K562 (cell line): ENCODE data around the gene ITPKB. TPM values are rescaled to one million over a fixed set of nuclear protein-coding genes. Genes with fewer than 3 reads are reported as not detected.

Experiments used
- ATAC-seq: fragments of 200-7000 bp; cut with Tn5 transposase; 3 replicates; pipeline ENCODE4 v1.9.1; 2020; ENCODE audit warnings: moderate library complexity
- BruUV-seq: library from RNA; stranded (reverse); fragments of 400-500 nt; replicated peaks from 2 replicates; lab custom pipeline; 2021; lab: Mats Ljungman, UMichigan
- CTCF ChIA-PET: fragments of 300-600 bp; formaldehyde crosslinking; extraction: SDS; loops from one replicate; lab custom pipeline; 2021; ENCODE audit warnings: low intra/inter-chr PET ratio; lab: Yijun Ruan, JAX
- POLR2A ChIA-PET: fragments of 300-600, 350-650 bp; sonication (Branson Sonifier 250); formaldehyde crosslinking; extraction: SDS; loops from one replicate; lab custom pipeline; 2021; ENCODE audit warnings: antibody characterized with exemption, inconsistent platforms; lab: Yijun Ruan, JAX
- DNase-seq, 4 experiments: peaks; one replicate each; pipeline versions ENCODE4 v3.0.0 to v3.0.0-alpha.2; 2011 to 2018; ENCODE audit warnings: low spot score in 3 of 4, mixed read lengths in 3 of 4; ENCODE audit errors: extremely low read depth in 1 of 4
- FAIRE-seq: peaks from 2 replicates; lab custom pipeline; 2011; peaks lifted over from hg19 to GRCh38; lab: Jason Lieb, UNC
- H2AFZ ChIP-seq: 2 replicates; pipeline ENCODE4 v1.6.0; 2011; ENCODE audit warnings: low read depth, low read length, control low read depth, inconsistent platforms
- H3K27ac ChIP-seq: fragments of 200-600 bp; 3 replicates; pipeline ENCODE4 v1.8.0; 2011; ENCODE audit warnings: low read depth, mild to moderate bottlenecking, control low read depth, inconsistent platforms, low read length, moderate library complexity, mixed read lengths; ENCODE audit errors: extremely low read depth
- H3K27me3 ChIP-seq, 2 experiments: fragments of 300-600 bp in 1 of 2; 2 replicates in 1 of 2; 3 replicates in 1 of 2; pipeline versions ENCODE4 v1.6.0 to v1.8.0; 2011; ENCODE audit warnings: inconsistent platforms in 2 of 2, low read length in 2 of 2, mild to moderate bottlenecking in 1 of 2, mixed read lengths in 1 of 2, moderate library complexity in 1 of 2; ENCODE audit not compliant: control insufficient read depth in 2 of 2, insufficient read depth in 2 of 2
- H3K36me3 ChIP-seq: fragments of 300-600 bp; 3 replicates; pipeline ENCODE4 v1.8.0; 2011; ENCODE audit warnings: mild to moderate bottlenecking, low read length, inconsistent platforms; ENCODE audit not compliant: control insufficient read depth, insufficient read depth
- H3K4me1 ChIP-seq, 2 experiments: fragments of 200-600 bp in 1 of 2; replicated peaks in 1 of 2; 2 replicates in 1 of 2; 3 replicates in 1 of 2; pipeline versions ENCODE4 v1.5.1 to v1.8.0; 2011; ENCODE audit warnings: inconsistent platforms in 2 of 2, low read length in 2 of 2, mild to moderate bottlenecking in 1 of 2, mixed read lengths in 1 of 2, moderate library complexity in 1 of 2; ENCODE audit not compliant: control insufficient read depth in 2 of 2, insufficient read depth in 2 of 2
- H3K4me2 ChIP-seq: 2 replicates; pipeline ENCODE4 v1.6.1; 2011; ENCODE audit warnings: low read length, control low read depth, inconsistent platforms, mixed read lengths; ENCODE audit not compliant: insufficient read depth
- H3K4me3 ChIP-seq: fragments of 200-600 bp; sonication (generic), shearing (Covaris generic); 2 replicates; pipeline ENCODE4 v1.5.1; 2016; ENCODE audit warnings: control low read depth, inconsistent platforms
- H3K79me2 ChIP-seq: fragments of 200-600 bp; 3 replicates; pipeline ENCODE4 v1.8.0; 2011; ENCODE audit warnings: low read length, inconsistent platforms; ENCODE audit not compliant: control insufficient read depth, insufficient read depth
- H3K9ac ChIP-seq, 2 experiments: 2 replicates each; pipeline versions ENCODE4 v1.6.0 to v1.6.1; 2011; ENCODE audit warnings: low read depth in 2 of 2, low read length in 2 of 2, control low read depth in 1 of 2, inconsistent platforms in 1 of 2, mild to moderate bottlenecking in 1 of 2, mixed read lengths in 1 of 2; ENCODE audit not compliant: insufficient read depth in 1 of 2
- H3K9me1 ChIP-seq: one replicate; pipeline ENCODE4 v1.6.0; 2011; ENCODE audit warnings: inconsistent platforms, mild to moderate bottlenecking, low read length, moderate library complexity; ENCODE audit not compliant: control insufficient read depth, insufficient read depth
- H3K9me3 ChIP-seq: replicated peaks from 2 replicates; pipeline ENCODE4 v1.5.1; 2011; ENCODE audit warnings: low read depth, low read length, inconsistent platforms; ENCODE audit not compliant: control insufficient read depth, insufficient read depth
- H4K20me1 ChIP-seq: replicated peaks from 2 replicates; pipeline ENCODE4 v1.6.1; 2011; ENCODE audit warnings: low read length, inconsistent platforms, mixed read lengths; ENCODE audit not compliant: control insufficient read depth, insufficient read depth
- ESRRB ChIP-seq: fragments of 250-450 bp; sonication (Bioruptor Pico); IDR thresholded peaks from 2 replicates; pipeline ENCODE4 v1.5.0; 2020; ENCODE audit warnings: mild to moderate bottlenecking, moderate library complexity, borderline replicate concordance
- GABPB2 ChIP-seq: fragments of 250-450 bp; sonication (Bioruptor Pico); conservative IDR thresholded peaks from 2 replicates; pipeline ENCODE4 v1.5.1; 2021; ENCODE audit warnings: mild to moderate bottlenecking
- MTF1 ChIP-seq: fragments of 250-450 bp; sonication (Bioruptor Pico); IDR thresholded peaks from 2 replicates; pipeline ENCODE4 v1.9.0; 2021; ENCODE audit warnings: moderate library complexity, mild to moderate bottlenecking, inconsistent platforms, borderline replicate concordance
- NFIC ChIP-seq: fragments of 450-650 bp; IDR thresholded peaks from 2 replicates; pipeline ENCODE4 v1.6.1; 2017; ENCODE audit warnings: mild to moderate bottlenecking, inconsistent platforms
- PHF21A ChIP-seq: fragments of 450-650 bp; IDR thresholded peaks from 2 replicates; pipeline ENCODE4 v1.6.1; 2017; ENCODE audit warnings: low read depth, borderline replicate concordance
- PML ChIP-seq: IDR thresholded peaks from 2 replicates; pipeline ENCODE4 v1.6.1; 2012; ENCODE audit warnings: low read length, inconsistent platforms
- SMAD4 ChIP-seq: fragments of 250-450 bp; sonication (Bioruptor Pico); conservative IDR thresholded peaks from 2 replicates; pipeline ENCODE4 v1.8.0; 2021; ENCODE audit warnings: inconsistent platforms, mild to moderate bottlenecking, moderate library complexity
- ZNF140 ChIP-seq: fragments of 250-450 bp; sonication (Bioruptor Pico); IDR thresholded peaks from 2 replicates; pipeline ENCODE4 v1.8.0; 2021; ENCODE audit warnings: moderate library complexity, mild to moderate bottlenecking, inconsistent platforms
- WGBS: fragments of 100-300 bp; shearing (Covaris generic); methylation state at CpG from one replicate; pipeline ENCODE4 v1.1.6; 2016; ENCODE audit warnings: low coverage, mixed read lengths; ENCODE audit not compliant: insufficient coverage; ENCODE audit errors: missing lambda C conversion rate; 5-methylcytosine and 5-hydroxymethylcytosine counted together
- in situ Hi-C: fragments of 300-500 bp; cut with MboI; formaldehyde crosslinking; loops from 4 replicates; pipeline ENCODE4 v1.15.0; 2018; ENCODE audit warnings: inconsistent platforms, mixed read lengths
- intact Hi-C: fragments of 100-400 bp; cut with micrococcal nuclease; formaldehyde crosslinking; loops from 2 replicates; pipeline ENCODE4 v1.14.2; 2022
- polyA plus RNA-seq, 8 experiments: library from polyadenylated mRNA; depleted of rRNA in 4 of 8; stranded (reverse) in 5 of 8; unstranded in 3 of 8; fragments of >200 nt; fragmentation: Nextera tagmentation in 2 of 8; fragmentation: Illumina TruSeq in 1 of 8; extraction: Ambion mirVana in 2 of 8; extraction: Trizol in 1 of 8; gene quantifications; 2 replicates each; pipeline versions ENCODE4 v1.2.1 to v1.2.3, GENCODE V29; 2011 to 2014; ENCODE audit warnings: inconsistent platforms in 1 of 8, missing spikeins in 1 of 8
- total RNA-seq, 7 experiments: library from RNA; depleted of rRNA in 6 of 7; stranded (reverse); fragments of >200 nt in 6 of 7; fragmentation: Illumina TruSeq in 2 of 7; extraction: Trizol in 2 of 7; gene quantifications; 2 replicates each; pipeline versions ENCODE4 v1.2.1 to v1.2.3, GENCODE V29; 2011 to 2021; ENCODE audit warnings: low replicate concordance in 1 of 7
- TF ChIP-seq, protein P1 (sequence below): sonication (generic); formaldehyde crosslinking; IDR thresholded peaks from 2 replicates; pipeline ENCODE4 v1.8.0; 2022; ENCODE audit warnings: missing genetic modification reagents, mild to moderate bottlenecking, moderate library complexity, borderline replicate concordance

ITPKB gene
- total and polyA plus RNA-seq, 9 of the 15 experiments (the other 6 are each of a cell fraction or from before 2014, with no cell fraction given): 0.01 to 0.22 TPM; not detected in 7

DNA sequence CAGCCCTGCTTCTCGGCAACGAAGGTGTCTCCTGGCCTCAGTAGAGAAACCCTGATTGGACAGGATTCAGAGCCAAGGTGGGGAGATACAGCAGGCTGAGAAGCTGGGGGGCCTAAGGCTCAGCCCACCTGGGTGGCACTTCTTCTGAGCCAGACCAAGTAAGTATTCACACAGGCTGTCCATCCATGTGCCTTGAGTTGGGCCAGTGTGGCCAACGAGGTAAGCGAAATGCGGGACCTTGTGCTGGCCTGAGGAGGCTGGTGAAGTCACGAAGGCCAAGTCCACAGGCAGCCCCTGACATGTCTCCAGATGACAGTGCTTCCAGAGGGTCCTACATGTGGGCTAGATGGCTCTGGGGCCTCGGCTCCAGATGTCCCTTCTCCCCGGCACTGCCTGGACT, 91.4 kb downstream of the ITPKB start:
- 0% methylated on average over 8 of the region's 8 CpGs for WGBS
- H4K20me1 ChIP-seq: peaks cover 8% of the 10 kb centered on the region; the same call in 1 of the 2 replicates
- no peak overlapping the region for H3K4me3 ChIP-seq
- in situ Hi-C loops (no loop called here), intact Hi-C loops (no loop called here)
- H3K79me2 ChIP-seq: no peaks in the 10 kb centered on the region
- no peaks in the 10 kb centered on the region for H3K9me3 ChIP-seq
- FAIRE-seq: no peak
- H3K27me3 ChIP-seq: peaks cover 55 to 77% of the 10 kb centered on the region in 2 experiments
- H3K27ac ChIP-seq: no peak overlapping the region
- ATAC-seq: no peak
- H3K36me3 ChIP-seq: no peaks in the 10 kb centered on the region
- no peak overlapping the region for H2AFZ ChIP-seq
- H3K9ac ChIP-seq: no peak overlapping the region
- H3K4me1 ChIP-seq: peaks cover 6 to 20% of the 10 kb centered on the region in 2 experiments
- POLR2A ChIA-PET: interaction anchor here (0.6 to 0.7 kb wide), 3 partner anchors 28 to 114 kb away, joined by 3 read pairs; no protein-coding TSS in a partner anchor
- no peak overlapping the region for H3K4me2 ChIP-seq
- BruUV-seq: no TSS peak
- H3K9me1 ChIP-seq: no peaks in the 10 kb centered on the region
- TF ChIP-seq ZNF140 (CRISPR knock-in tag) (no peak), PHF21A (no peak), GABPB2 (CRISPR knock-in tag) (no peak), SMAD4 (CRISPR knock-in tag) (no peak), PML (no peak), ESRRB (CRISPR knock-in tag) (no peak), NFIC (no peak), MTF1 (CRISPR knock-in tag) (no peak)
- TF ChIP-seq, protein P1, sequence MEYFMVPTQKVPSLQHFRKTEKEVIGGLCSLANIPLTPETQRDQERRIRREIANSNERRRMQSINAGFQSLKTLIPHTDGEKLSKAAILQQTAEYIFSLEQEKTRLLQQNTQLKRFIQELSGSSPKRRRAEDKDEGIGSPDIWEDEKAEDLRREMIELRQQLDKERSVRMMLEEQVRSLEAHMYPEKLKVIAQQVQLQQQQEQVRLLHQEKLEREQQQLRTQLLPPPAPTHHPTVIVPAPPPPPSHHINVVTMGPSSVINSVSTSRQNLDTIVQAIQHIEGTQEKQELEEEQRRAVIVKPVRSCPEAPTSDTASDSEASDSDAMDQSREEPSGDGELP: no peak
- CTCF ChIA-PET: no interaction called here
- DNase-seq: no peak
